B cell (primary cell): Measurements from ENCODE around the gene MTUS2. TPM values are rescaled to one million over a fixed set of nuclear protein-coding genes. Genes with fewer than 3 reads are reported as not detected.

Source experiments
- ATAC-seq: fragments of 200-7000 bp; cut with Tn5 transposase; one replicate; pipeline ENCODE4 v1.10.0; 2021; ENCODE audit warnings: low read depth, mild to moderate bottlenecking, moderate number of reproducible peaks, moderate library complexity
- CTCF ChIA-PET: fragments of 350-600 bp; sonication (Branson Sonifier 250); formaldehyde crosslinking; loops from one replicate; lab custom pipeline; 2021; ENCODE audit warnings: antibody characterized with exemption, inconsistent platforms; lab: Charles Lee
- POLR2A ChIA-PET: fragments of 350-600 bp; sonication (Branson Sonifier 250); formaldehyde crosslinking; loops from one replicate; lab custom pipeline; 2021; ENCODE audit warnings: antibody characterized with exemption; lab: Charles Lee
- DNase-seq: peaks from one replicate; pipeline ENCODE4 v3.0.0; 2013
- H2AFZ ChIP-seq: 2 replicates; pipeline ENCODE4 v1.6.1; 2012; ENCODE audit warnings: mild to moderate bottlenecking, low read depth, low read length; ENCODE audit not compliant: insufficient read depth, poor library complexity, severe bottlenecking
- H3K27ac ChIP-seq, 2 donors: 1 replicate in 1 of 2; 2 replicates in 1 of 2; pipeline ENCODE4 v1.5.1; 2012 to 2013; ENCODE audit warnings: low read length in 2 of 2, mild to moderate bottlenecking in 2 of 2, moderate library complexity in 1 of 2
- H3K27me3 ChIP-seq, 4 experiments: fragments of 200-600 bp in 1 of 4; sonication (generic) in 1 of 4; replicated peaks in 1 of 4; 1 replicate in 2 of 4; 2 replicates in 2 of 4; pipeline versions ENCODE4 v1.6.1 to v1.7.0; 2013 to 2016; ENCODE audit warnings: low read length in 3 of 4, mild to moderate bottlenecking in 2 of 4, mixed read lengths in 1 of 4, moderate library complexity in 1 of 4; ENCODE audit not compliant: insufficient read depth in 4 of 4, control insufficient read depth in 3 of 4; ENCODE audit errors: control extremely low read depth in 1 of 4
- H3K36me3 ChIP-seq, 2 experiments: replicated peaks in 1 of 2; 1 replicate in 1 of 2; 2 replicates in 1 of 2; pipeline versions ENCODE4 v1.6.1 to v1.7.1; 2013; ENCODE audit warnings: low read length in 1 of 2; ENCODE audit not compliant: insufficient read depth in 2 of 2, control insufficient read depth in 1 of 2; ENCODE audit errors: control extremely low read depth in 1 of 2, extremely low read depth in 1 of 2
- H3K4me1 ChIP-seq, 2 donors: fragments of 200-600 bp in 1 of 2; sonication (generic) in 1 of 2; 1 replicate in 1 of 2; 2 replicates in 1 of 2; pipeline versions ENCODE4 v1.5.1 to v1.6.1; 2013 to 2017; ENCODE audit warnings: low read length in 2 of 2; ENCODE audit not compliant: control insufficient read depth in 2 of 2, insufficient read depth in 2 of 2
- H3K4me2 ChIP-seq: replicated peaks from 2 replicates; pipeline ENCODE3; 2012; ENCODE audit warnings: mild to moderate bottlenecking, low read depth, low read length; ENCODE audit not compliant: poor library complexity, severe bottlenecking
- H3K4me3 ChIP-seq, 5 experiments: fragments of 200-600 bp in 1 of 5; sonication (generic) in 1 of 5; 1 replicate in 3 of 5; 2 replicates in 2 of 5; pipeline versions ENCODE4 v1.5.1 to v1.7.0; 2011 to 2016; ENCODE audit warnings: low read length in 4 of 5, mild to moderate bottlenecking in 4 of 5, low read depth in 2 of 5, control low read depth in 1 of 5, moderate library complexity in 1 of 5; ENCODE audit not compliant: insufficient read depth in 1 of 5; ENCODE audit errors: control extremely low read depth in 1 of 5, extremely low read depth in 1 of 5
- H3K79me2 ChIP-seq: fragments of 200-600 bp; sonication (generic); one replicate; pipeline ENCODE4 v1.6.0; 2016; ENCODE audit warnings: low read length; ENCODE audit not compliant: control insufficient read depth, insufficient read depth
- H3K9ac ChIP-seq: fragments of 200-600 bp; sonication (generic); 2 replicates; pipeline ENCODE4 v1.6.1; 2017; ENCODE audit warnings: mild to moderate bottlenecking, low read length, moderate library complexity
- H3K9me3 ChIP-seq, 3 donors: one replicate each; pipeline versions ENCODE4 v1.6.1 to v1.7.1; 2013; ENCODE audit warnings: low read length in 2 of 3; ENCODE audit not compliant: control insufficient read depth in 2 of 3, insufficient read depth in 1 of 3; ENCODE audit errors: control extremely low read depth in 1 of 3
- H4K20me1 ChIP-seq: 2 replicates; pipeline ENCODE4 v1.6.0; 2012; ENCODE audit warnings: mild to moderate bottlenecking, low read length; ENCODE audit not compliant: insufficient read depth, control insufficient read depth, poor library complexity, severe bottlenecking
- H3K27ac Mint-ChIP-seq: one replicate; pipeline ENCODE4 v1.8.0; 2021; ENCODE audit warnings: mixed read lengths
- H3K27me3 Mint-ChIP-seq: one replicate; pipeline ENCODE4 v1.8.0; 2021; ENCODE audit warnings: mixed read lengths
- H3K4me1 Mint-ChIP-seq: one replicate; pipeline ENCODE4 v1.8.0; 2021; ENCODE audit warnings: mixed read lengths
- H3K4me3 Mint-ChIP-seq: one replicate; pipeline ENCODE4 v1.8.0; 2021; ENCODE audit warnings: mixed read lengths
- H3K9me3 Mint-ChIP-seq: one replicate; pipeline ENCODE4 v1.8.0; 2022; ENCODE audit warnings: mixed read lengths; ENCODE audit not compliant: insufficient read depth
- EZH2 ChIP-seq: IDR thresholded peaks from 2 replicates; pipeline ENCODE4 v1.6.1; 2012; ENCODE audit warnings: borderline replicate concordance, low read depth, mild to moderate bottlenecking, moderate library complexity, low read length; ENCODE audit not compliant: insufficient read depth, poor library complexity, severe bottlenecking
- WGBS: methylation state at CpG from one replicate; pipeline ENCODE4 v1.1.5; 2013; ENCODE audit warnings: missing lambda C conversion rate; ENCODE audit not compliant: insufficient coverage; 5-methylcytosine and 5-hydroxymethylcytosine counted together
- intact Hi-C: fragments of 100-400 bp; cut with micrococcal nuclease; formaldehyde crosslinking; loops from one replicate; pipeline ENCODE4 v1.10.0; 2022
- polyA plus RNA-seq: library from polyadenylated mRNA; depleted of rRNA; stranded (reverse); fragments of >200 nt; gene quantifications from 2 replicates; pipeline ENCODE4 v1.2.3, GENCODE V29; 2012
- total RNA-seq, 2 donors: library from RNA; stranded (reverse); fragments of 120-200 nt in 1 of 2; gene quantifications; 1 replicate in 1 of 2; 2 replicates in 1 of 2; pipeline versions ENCODE4 v1.2.3 to v1.2.4, GENCODE V29; 2013 to 2022
- TF ChIP-seq, protein P1 (sequence below): fragments of 200-600 bp; IDR thresholded peaks from one replicate; pipeline ENCODE4 v1.8.0; 2022; ENCODE audit warnings: antibody characterized with exemption, mild to moderate bottlenecking

MTUS2 gene
- total and polyA plus RNA-seq, 2 donors (not counting 1 experiment from before 2014, with no cell fraction given), result 0.12 TPM; not detected in 1

DNA sequence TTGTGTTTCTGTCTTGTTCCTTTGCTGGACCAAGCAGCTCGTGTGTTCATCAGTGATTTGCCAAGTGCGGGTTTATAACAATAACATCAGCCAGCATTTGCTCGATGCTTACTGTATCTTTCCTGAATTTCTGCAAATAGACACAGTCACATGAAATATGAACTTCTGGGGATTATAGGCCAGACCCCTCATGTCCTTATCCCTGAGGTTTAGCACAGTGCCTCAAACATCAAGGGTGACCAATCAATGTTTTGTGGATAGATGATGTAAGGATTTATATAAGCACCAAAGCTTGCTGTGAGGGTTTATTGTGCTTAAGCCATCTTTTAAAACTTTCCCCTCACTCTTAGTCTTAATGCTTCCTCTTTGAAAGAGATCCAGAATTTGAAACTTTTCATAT is 451.5 kb downstream of the MTUS2 start:
- Mint-ChIP-seq H3K9me3 (peaks cover 5% of the 10 kb centered on the region), H3K27ac (no peak overlapping the region), H3K4me3 (no peak overlapping the region), H3K4me1 (no peaks in the 10 kb centered on the region), H3K27me3 (peaks cover 23% of the 10 kb centered on the region)
- POLR2A ChIA-PET, result no interaction called here
- whole genome bisulfite sequencing, result 100% methylated on average over 1 of the region's 3 CpGs
- no peak for ATAC-seq
- H3K9ac ChIP-seq, result no peak overlapping the region
- no peaks in the 10 kb centered on the region for H3K4me1 ChIP-seq
- H3K79me2 ChIP-seq, result no peaks in the 10 kb centered on the region
- no peaks in the 10 kb centered on the region for H3K36me3 ChIP-seq
- H3K27ac ChIP-seq, result no peak overlapping the region
- TF ChIP-seq EZH2, result no peak
- TF ChIP-seq, protein P1, sequence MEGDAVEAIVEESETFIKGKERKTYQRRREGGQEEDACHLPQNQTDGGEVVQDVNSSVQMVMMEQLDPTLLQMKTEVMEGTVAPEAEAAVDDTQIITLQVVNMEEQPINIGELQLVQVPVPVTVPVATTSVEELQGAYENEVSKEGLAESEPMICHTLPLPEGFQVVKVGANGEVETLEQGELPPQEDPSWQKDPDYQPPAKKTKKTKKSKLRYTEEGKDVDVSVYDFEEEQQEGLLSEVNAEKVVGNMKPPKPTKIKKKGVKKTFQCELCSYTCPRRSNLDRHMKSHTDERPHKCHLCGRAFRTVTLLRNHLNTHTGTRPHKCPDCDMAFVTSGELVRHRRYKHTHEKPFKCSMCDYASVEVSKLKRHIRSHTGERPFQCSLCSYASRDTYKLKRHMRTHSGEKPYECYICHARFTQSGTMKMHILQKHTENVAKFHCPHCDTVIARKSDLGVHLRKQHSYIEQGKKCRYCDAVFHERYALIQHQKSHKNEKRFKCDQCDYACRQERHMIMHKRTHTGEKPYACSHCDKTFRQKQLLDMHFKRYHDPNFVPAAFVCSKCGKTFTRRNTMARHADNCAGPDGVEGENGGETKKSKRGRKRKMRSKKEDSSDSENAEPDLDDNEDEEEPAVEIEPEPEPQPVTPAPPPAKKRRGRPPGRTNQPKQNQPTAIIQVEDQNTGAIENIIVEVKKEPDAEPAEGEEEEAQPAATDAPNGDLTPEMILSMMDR, result no peak
- intact Hi-C loops, result no loop called here
- peaks cover 0 to 3% (median 1%) of the 10 kb centered on the region in 4 experiments for H3K27me3 ChIP-seq
- H4K20me1 ChIP-seq, result no peaks in the 10 kb centered on the region
- no peak overlapping the region for H3K4me2 ChIP-seq
- DNase-seq, result no peak
- no peak overlapping the region for H2AFZ ChIP-seq
- CTCF ChIA-PET, result no interaction called here
- H3K4me3 ChIP-seq, result no peak overlapping the region
- H3K9me3 ChIP-seq, result peaks cover 0 to 3% (median 0%) of the 10 kb centered on the region in 3 donors

DNA sequence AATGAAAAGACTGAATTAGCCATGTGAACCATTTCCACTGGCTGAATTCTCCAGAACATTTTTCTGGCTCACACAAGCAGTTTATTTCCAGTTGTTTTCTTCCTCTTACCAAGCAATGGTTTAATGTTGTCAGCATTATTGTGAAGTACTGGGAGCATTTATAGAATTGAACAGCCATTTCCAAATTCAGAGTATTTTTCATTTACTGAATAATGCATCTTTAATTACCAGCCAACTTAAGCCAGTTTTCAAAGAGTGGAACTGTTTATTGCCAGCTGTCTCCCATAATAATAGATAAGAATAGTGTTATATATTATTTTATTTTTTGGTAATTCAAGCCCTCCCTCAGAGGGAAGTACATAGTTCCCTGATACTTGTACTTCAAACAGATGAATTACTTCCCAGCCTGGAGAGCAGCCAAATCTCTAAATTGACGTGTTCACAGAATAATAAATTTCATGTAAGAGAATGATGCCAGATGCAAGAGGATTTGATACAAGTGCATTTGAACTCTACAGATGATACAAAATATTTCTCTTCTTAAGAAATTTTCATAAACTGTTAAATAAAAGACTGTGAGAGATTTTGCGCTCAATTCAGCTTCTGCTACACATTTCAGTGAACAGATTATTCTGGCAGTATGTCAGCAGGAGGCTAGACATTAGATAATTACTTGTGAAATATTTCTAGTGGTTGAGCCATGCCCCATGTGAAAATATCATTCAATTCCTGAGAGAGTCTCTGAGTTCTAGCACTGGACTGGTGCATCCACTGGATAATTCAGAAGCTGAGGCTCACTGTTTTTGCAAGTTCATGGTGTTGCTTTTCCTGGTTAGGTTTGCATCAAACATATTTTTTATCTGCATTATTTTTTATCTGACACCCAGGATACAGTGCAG is 459.5 kb downstream of the MTUS2 start:
- POLR2A ChIA-PET, result no interaction called here
- no peak for TF ChIP-seq EZH2
- TF ChIP-seq, protein P1, result no peak
- intact Hi-C loops, result no loop called here
- Histone ChIP-seq H3K79me2 (no peaks in the 10 kb centered on the region), H3K4me2 (no peak overlapping the region), H3K4me3 (no peak overlapping the region), H3K27me3 (peaks cover 0 to 6% (median 0%) of the 10 kb centered on the region in 4 experiments), H3K36me3 (no peaks in the 10 kb centered on the region), H3K9ac (no peak overlapping the region), H2AFZ (no peak overlapping the region), H4K20me1 (no peaks in the 10 kb centered on the region), H3K9me3 (peaks cover 0 to 2% (median 0%) of the 10 kb centered on the region in 3 donors), H3K4me1 (no peaks in the 10 kb centered on the region), H3K27ac (no peak overlapping the region)
- Mint-ChIP-seq H3K4me3 (no peak overlapping the region), H3K4me1 (no peaks in the 10 kb centered on the region), H3K9me3 (peaks cover 3% of the 10 kb centered on the region), H3K27ac (no peak overlapping the region), H3K27me3 (peaks cover 17% of the 10 kb centered on the region)
- ATAC-seq (no peak), DNase-seq (no peak)
- WGBS, result no CpG with 5 or more reads among the region's 2 CpGs
- CTCF ChIA-PET, result no interaction called here
